ENCODE data around the gene ATXN7L1. TPM values are rescaled to one million over a fixed set of nuclear protein-coding genes. Genes with fewer than 3 reads are reported as not detected.

The ATXN7L1 gene
- total and polyA plus RNA-seq, 2 of the 4 experiments (the other 2 are of a cell fraction) = 3.5 to 4.3 TPM

DNA sequence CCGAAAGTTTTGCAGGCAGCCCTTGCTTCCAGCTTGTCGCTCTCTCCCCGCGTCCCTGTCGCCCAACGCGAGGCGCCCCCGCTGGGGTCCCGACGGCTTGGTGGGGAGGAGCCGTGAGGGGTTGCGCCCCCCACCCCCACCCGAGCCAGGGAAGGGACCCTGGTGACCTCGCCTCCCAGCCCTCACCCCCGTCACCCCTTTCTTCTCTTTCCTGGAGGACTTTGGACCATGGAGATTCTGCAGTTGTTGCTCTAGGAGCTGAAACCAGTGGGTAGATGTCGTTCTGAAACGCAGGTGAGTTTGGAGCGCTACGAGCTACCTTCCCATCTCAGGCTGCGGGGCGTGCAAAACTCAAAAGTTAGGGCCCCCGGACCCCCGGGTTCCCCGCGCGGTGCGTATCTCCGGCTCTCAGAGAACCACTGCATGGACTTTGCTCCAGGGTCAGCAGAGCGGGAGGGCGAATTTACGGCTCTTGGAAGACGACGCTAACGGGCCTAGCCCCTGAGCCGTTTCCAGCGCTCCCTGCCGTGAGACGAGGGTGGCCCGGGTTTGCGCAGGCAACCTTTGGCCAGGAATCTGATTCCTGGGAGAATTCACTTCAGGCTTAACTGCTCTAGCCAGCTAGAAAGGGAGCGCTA is 684 bp upstream of the ATXN7L1 start:
- peaks cover 2% of the 10 kb centered on the region; the same call in 1 of the 2 replicates for H3K36me3 ChIP-seq (ENCODE audit: control insufficient read depth, insufficient read depth, low read length)
- DNase-seq (peak; percentile 34), ATAC-seq (ENCODE audit: low read depth) (peak; percentile 9)
- H3K9me3 ChIP-seq (ENCODE audit: control insufficient read depth, insufficient read depth, low read length) = no peaks in the 10 kb centered on the region
- intact Hi-C loops (cut with micrococcal nuclease) (loop anchor here (1.0 to 10.0 kb wide), 7 partner anchors 45 to 278 kb away; no protein-coding TSS in a partner anchor), dilution Hi-C loops (cut with HindIII; ENCODE audit: low sequenced_read_pairs, unreplicated experiment) (no loop called here), in situ Hi-C loops (cut with MboI; ENCODE audit: low sequenced_read_pairs) (loop anchor here (10.0 kb wide), 1 partner anchor 112 kb away; no protein-coding TSS in a partner anchor)
- 0 out of 2 replicates have a peak overlapping the region, but pooled peaks have one; percentile 20 for H2BK20ac ChIP-seq (ENCODE audit: low read depth, low read length)
- H2AK9ac ChIP-seq (replicated peaks; ENCODE audit: low read depth, low read length, poor library complexity) = peak overlapping the region; percentile 91
- peak overlapping the region; percentile 66 for H3K4me3 ChIP-seq (ENCODE audit: insufficient read depth, low read depth, low read length)
- peak overlapping the region; percentile 13; the same call in 1 of the 2 replicates for H3K14ac ChIP-seq (replicated peaks; ENCODE audit: low read depth, low read length)
- peak overlapping the region; percentile 68 for H3K4ac ChIP-seq (ENCODE audit: low read depth, low read length)
- peaks cover 14% of the 10 kb centered on the region for H4K20me1 ChIP-seq (ENCODE audit: insufficient read depth, low read length)
- H4K8ac ChIP-seq (ENCODE audit: low read depth in 2 of 2, low read length in 2 of 2) = peak overlapping the region; percentile 10 to 83; a peak in 3 of 4 replicates
- H4K5ac ChIP-seq (ENCODE audit: low read depth, low read length) = no peak overlapping the region
- H3K9me1 ChIP-seq (ENCODE audit: insufficient read depth, low read length) = peaks cover 12% of the 10 kb centered on the region
- no peak overlapping the region for H2AK5ac ChIP-seq (ENCODE audit: low read depth, low read length)
- H3K56ac ChIP-seq (ENCODE audit: extremely low read depth, insufficient read depth, low read length) = peak overlapping the region; percentile 62; the same call in 1 of the 2 replicates
- no TSS peak for BruUV-seq (replicated peaks)
- H2BK5ac ChIP-seq (ENCODE audit: low read depth, low read length, poor library complexity, severe bottlenecking) = peak overlapping the region; percentile 15
- no peaks in the 10 kb centered on the region for H3K27me3 ChIP-seq (ENCODE audit: control insufficient read depth, insufficient read depth, low read length)
- peak overlapping the region; percentile 69; the same call in 1 of the 2 replicates for H3K23ac ChIP-seq (ENCODE audit: low read depth, low read length)
- WGBS, 2 experiments (ENCODE audit: extremely low coverage in 2 of 2, insufficient read length in 1 of 2) = 0% methylated on average over 11 of the region's 42 CpGs; no CpG with 5 or more reads in 1 of the 2 experiments
- H4K91ac ChIP-seq (ENCODE audit: insufficient read depth, low read depth, low read length) = 0 out of 2 replicates have a peak overlapping the region, but pooled peaks have one; percentile 13
- peak overlapping the region; percentile 44; the same call in 1 of the 2 replicates for H3K18ac ChIP-seq (ENCODE audit: low read depth, low read length)
- H3K79me1 ChIP-seq (ENCODE audit: low read depth in 1 of 2, low read length in 2 of 2) = peaks cover 20 to 57% of the 10 kb centered on the region in 2 experiments
- peak overlapping the region; percentile 73 for H3K9ac ChIP-seq (ENCODE audit: low read depth, low read length)
- peak overlapping the region; percentile 95 for H2AFZ ChIP-seq (replicated peaks; ENCODE audit: low read length, poor library complexity)
- peaks cover 9% of the 10 kb centered on the region; the same call in 1 of the 2 replicates for H3K4me1 ChIP-seq (ENCODE audit: control insufficient read depth, insufficient read depth, low read length)
- ChIA-PET CTCF (interaction anchor here (0.5 to 1.1 kb wide), 5 partner anchors 46 to 227 kb away, joined by 3 to 4 read pairs (median 4); no protein-coding TSS in a partner anchor), POLR2A (ENCODE audit: unreplicated experiment) (no interaction called here)
- H2BK15ac ChIP-seq (ENCODE audit: low read depth, low read length) = no peak overlapping the region
- peak overlapping the region; percentile 63 for H3K27ac ChIP-seq (ENCODE audit: insufficient read depth, low read length)
- peak overlapping the region; percentile 93 for H3K4me2 ChIP-seq (ENCODE audit: low read depth, low read length)
- peak overlapping the region; percentile 52; the same call in 1 of the 2 replicates for H2BK120ac ChIP-seq (ENCODE audit: low read depth, low read length)
- peak; percentile 33; the same call in 1 of the 2 replicates for TF ChIP-seq RAD21 (IDR thresholded peaks at IDR 0.05; ENCODE audit: low read length)
- no peak for TF ChIP-seq MAZ (IDR thresholded peaks at IDR 0.05; ENCODE audit: borderline replicate concordance, low read depth, low read length)
- TF ChIP-seq FOS (IDR thresholded peaks at IDR 0.05; ENCODE audit: low read depth, low read length) = no peak
- TF ChIP-seq NFE2L2 (IDR thresholded peaks at IDR 0.05; ENCODE audit: low read depth, low read length) = no peak
- TF ChIP-seq, protein P1, sequence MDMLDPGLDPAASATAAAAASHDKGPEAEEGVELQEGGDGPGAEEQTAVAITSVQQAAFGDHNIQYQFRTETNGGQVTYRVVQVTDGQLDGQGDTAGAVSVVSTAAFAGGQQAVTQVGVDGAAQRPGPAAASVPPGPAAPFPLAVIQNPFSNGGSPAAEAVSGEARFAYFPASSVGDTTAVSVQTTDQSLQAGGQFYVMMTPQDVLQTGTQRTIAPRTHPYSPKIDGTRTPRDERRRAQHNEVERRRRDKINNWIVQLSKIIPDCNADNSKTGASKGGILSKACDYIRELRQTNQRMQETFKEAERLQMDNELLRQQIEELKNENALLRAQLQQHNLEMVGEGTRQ (IDR thresholded peaks at IDR 0.05; ENCODE audit: low read depth, low read length) = no peak
- no peak for TF ChIP-seq BHLHE40 (IDR thresholded peaks at IDR 0.05; ENCODE audit: low read depth, low read length)
- no peak for TF ChIP-seq RCOR1 (IDR thresholded peaks at IDR 0.05; ENCODE audit: insufficient replicate concordance, low read length)
- no peak for TF ChIP-seq CEBPB (IDR thresholded peaks at IDR 0.05; ENCODE audit: low read depth, low read length)
- TF ChIP-seq, protein P2, sequence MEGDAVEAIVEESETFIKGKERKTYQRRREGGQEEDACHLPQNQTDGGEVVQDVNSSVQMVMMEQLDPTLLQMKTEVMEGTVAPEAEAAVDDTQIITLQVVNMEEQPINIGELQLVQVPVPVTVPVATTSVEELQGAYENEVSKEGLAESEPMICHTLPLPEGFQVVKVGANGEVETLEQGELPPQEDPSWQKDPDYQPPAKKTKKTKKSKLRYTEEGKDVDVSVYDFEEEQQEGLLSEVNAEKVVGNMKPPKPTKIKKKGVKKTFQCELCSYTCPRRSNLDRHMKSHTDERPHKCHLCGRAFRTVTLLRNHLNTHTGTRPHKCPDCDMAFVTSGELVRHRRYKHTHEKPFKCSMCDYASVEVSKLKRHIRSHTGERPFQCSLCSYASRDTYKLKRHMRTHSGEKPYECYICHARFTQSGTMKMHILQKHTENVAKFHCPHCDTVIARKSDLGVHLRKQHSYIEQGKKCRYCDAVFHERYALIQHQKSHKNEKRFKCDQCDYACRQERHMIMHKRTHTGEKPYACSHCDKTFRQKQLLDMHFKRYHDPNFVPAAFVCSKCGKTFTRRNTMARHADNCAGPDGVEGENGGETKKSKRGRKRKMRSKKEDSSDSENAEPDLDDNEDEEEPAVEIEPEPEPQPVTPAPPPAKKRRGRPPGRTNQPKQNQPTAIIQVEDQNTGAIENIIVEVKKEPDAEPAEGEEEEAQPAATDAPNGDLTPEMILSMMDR (conservative IDR thresholded peaks at IDR 0.05; ENCODE audit: low read depth, low read length) = 0 out of 2 replicates have a peak, but pooled peaks have one; percentile 14
- no peak for TF ChIP-seq ELK1 (IDR thresholded peaks at IDR 0.05; ENCODE audit: borderline replicate concordance, low read depth, low read length)
- no peak for TF ChIP-seq CHD1 (IDR thresholded peaks at IDR 0.05; ENCODE audit: low read depth, low read length)
- no peak for TF ChIP-seq RFX5 (IDR thresholded peaks at IDR 0.05; ENCODE audit: low read depth, low read length)
- TF ChIP-seq POLR2A (IDR thresholded peaks at IDR 0.05; ENCODE audit: low read depth, low read length) = no peak
- TF ChIP-seq MXI1 (IDR thresholded peaks at IDR 0.05; ENCODE audit: borderline replicate concordance, low read depth, low read length) = no peak

Data from IMR-90 (cell line).